HepG2 (cell line): ENCODE measurements around the gene HOXA6. TPM values are rescaled to one million over a fixed set of nuclear protein-coding genes. Genes with fewer than 3 reads are reported as not detected.

Experiments used
- ATAC-seq: fragments of 200-7000 bp; cut with Tn5 transposase; 3 replicates; pipeline ENCODE4 v1.9.1; 2020; ENCODE audit warnings: mild to moderate bottlenecking, moderate library complexity
- BruUV-seq: library from RNA; stranded (reverse); fragments of 400-500 nt; replicated peaks from 2 replicates; lab custom pipeline; 2021; lab: Mats Ljungman, UMichigan
- CTCF ChIA-PET: fragments of 300-600 bp; formaldehyde crosslinking; extraction: SDS; loops from one replicate; lab custom pipeline; 2021; ENCODE audit warnings: low total read pairs, inconsistent platforms, low intra/inter-chr PET ratio; lab: Yijun Ruan, JAX
- POLR2A ChIA-PET: fragments of 350-600 bp; sonication (Branson Sonifier 250); formaldehyde crosslinking; loops from one replicate; lab custom pipeline; 2020; ENCODE audit warnings: antibody characterized with exemption, inconsistent platforms; lab: Yijun Ruan, JAX
- DNase-seq: peaks from one replicate; pipeline ENCODE4 v3.0.0-alpha.2; 2015; ENCODE audit warnings: low spot score
- FAIRE-seq: peaks from 3 replicates; lab custom pipeline; 2011; peaks lifted over from hg19 to GRCh38; lab: Jason Lieb, UNC
- H2AFZ ChIP-seq: one replicate; pipeline ENCODE4 v1.6.1; 2011; ENCODE audit warnings: low read length, inconsistent platforms
- H3K27ac ChIP-seq: fragments of 300-600 bp; 3 replicates; pipeline ENCODE4 v1.8.0; 2011; ENCODE audit warnings: mixed run types, mild to moderate bottlenecking, mixed read lengths, low read length, inconsistent platforms; ENCODE audit not compliant: insufficient read depth; ENCODE audit errors: extremely low read length
- H3K27me3 ChIP-seq, 2 experiments: fragments of 200-600 bp in 1 of 2; 2 replicates in 1 of 2; 3 replicates in 1 of 2; pipeline versions ENCODE4 v1.6.0 to v1.8.0; 2011; ENCODE audit warnings: low read length in 2 of 2, mild to moderate bottlenecking in 2 of 2, moderate library complexity in 2 of 2, inconsistent platforms in 1 of 2; ENCODE audit not compliant: insufficient read depth in 2 of 2, control insufficient read depth in 1 of 2
- H3K36me3 ChIP-seq, 2 experiments: fragments of 200-600 bp in 1 of 2; replicated peaks in 1 of 2; 2 replicates in 1 of 2; 3 replicates in 1 of 2; pipeline versions ENCODE4 v1.5.1 to v1.8.0; 2011; ENCODE audit warnings: low read length in 2 of 2, inconsistent platforms in 1 of 2; ENCODE audit not compliant: insufficient read depth in 2 of 2, control insufficient read depth in 1 of 2
- H3K4me1 ChIP-seq: 2 replicates; pipeline ENCODE4 v1.5.1; 2012; ENCODE audit warnings: low read length, inconsistent platforms; ENCODE audit not compliant: insufficient read depth
- H3K4me2 ChIP-seq: 2 replicates; pipeline ENCODE4 v1.6.0; 2011; ENCODE audit warnings: low read depth, low read length, inconsistent platforms
- H3K4me3 ChIP-seq, 3 experiments: fragments of 200-600 bp in 1 of 3; sonication (generic), shearing (Covaris generic) in 1 of 3; replicated peaks in 1 of 3; 2 replicates each; pipeline ENCODE4 v1.5.1; 2011 to 2016; ENCODE audit warnings: low read length in 3 of 3, inconsistent platforms in 2 of 3, low read depth in 2 of 3, mild to moderate bottlenecking in 2 of 3, control low read depth in 1 of 3, mixed read lengths in 1 of 3; ENCODE audit not compliant: insufficient read depth in 1 of 3
- H3K79me2 ChIP-seq: one replicate; pipeline ENCODE4 v1.6.1; 2011; ENCODE audit warnings: low read length, inconsistent platforms; ENCODE audit not compliant: insufficient read depth
- H3K9ac ChIP-seq: 2 replicates; pipeline ENCODE4 v1.6.0; 2011; ENCODE audit warnings: mild to moderate bottlenecking, low read depth, low read length, inconsistent platforms; ENCODE audit not compliant: insufficient read depth
- H3K9me3 ChIP-seq: 2 replicates; pipeline ENCODE4 v1.5.1; 2012; ENCODE audit warnings: mild to moderate bottlenecking, low read length
- H4K20me1 ChIP-seq: 2 replicates; pipeline ENCODE4 v1.6.0; 2011; ENCODE audit warnings: inconsistent platforms, mild to moderate bottlenecking, low read length, moderate library complexity; ENCODE audit not compliant: insufficient read depth
- AGO2 ChIP-seq: fragments of 200-400 bp; formaldehyde crosslinking; optimal IDR thresholded peaks from 2 replicates; pipeline ENCODE3; 2017; ENCODE audit warnings: mild to moderate bottlenecking, low read depth, low read length, moderate library complexity
- GABPA ChIP-seq, 2 experiments: IDR thresholded peaks; 2 replicates each; pipeline ENCODE4 v1.6.1; 2011 to 2016; ENCODE audit warnings: low read depth in 2 of 2, low read length in 1 of 2, missing biosample characterization in 1 of 2, missing genetic modification characterization in 1 of 2
- HOXA5 ChIP-seq: sonication (generic); formaldehyde crosslinking; IDR thresholded peaks from 2 replicates; pipeline ENCODE4 v1.4.0; 2020; ENCODE audit warnings: missing genetic modification reagents
- RBFOX2 ChIP-seq: fragments of 200-400 bp; formaldehyde crosslinking; IDR thresholded peaks from 2 replicates; pipeline ENCODE4 v1.6.1; 2017; ENCODE audit warnings: low read depth, mild to moderate bottlenecking, low read length
- RBM22 ChIP-seq: fragments of 200-400 bp; formaldehyde crosslinking; optimal IDR thresholded peaks from 2 replicates; pipeline ENCODE3; 2017; ENCODE audit warnings: mild to moderate bottlenecking, low read length, moderate library complexity
- TOPORS ChIP-seq: sonication (generic); formaldehyde crosslinking; IDR thresholded peaks from 2 replicates; pipeline ENCODE4 v1.8.0; 2023; ENCODE audit warnings: mild to moderate bottlenecking, missing genetic modification reagents
- ZNF788 ChIP-seq: sonication (generic); formaldehyde crosslinking; IDR thresholded peaks from 2 replicates; pipeline ENCODE4 v1.5.0; 2020; ENCODE audit warnings: mild to moderate bottlenecking, missing genetic modification reagents, borderline replicate concordance
- WGBS: methylation state at CpG from one replicate; pipeline ENCODE4 v1.1.6; 2017; ENCODE audit warnings: low lambda C conversion rate; 5-methylcytosine and 5-hydroxymethylcytosine counted together
- in situ Hi-C: cut with HindIII; loops from 2 replicates; pipeline ENCODE4 v1.10.0; 2017; ENCODE audit warnings: low pct_unique_long_range_greater_than_20kb; ENCODE audit not compliant: extremely low pct_ligation_motif_present
- intact Hi-C: fragments of 100-400 bp; cut with micrococcal nuclease; formaldehyde crosslinking; loops from one replicate; pipeline ENCODE4 v1.10.0; 2022; ENCODE audit not compliant: unreplicated experiment
- polyA plus RNA-seq, 8 experiments: library from polyadenylated mRNA; depleted of rRNA in 3 of 8; stranded (reverse) in 7 of 8; unstranded in 1 of 8; fragments of >200 nt; fragmentation: Illumina TruSeq in 4 of 8; extraction: Trizol in 4 of 8; gene quantifications; 2 replicates each; pipeline versions ENCODE4 v1.2.1 to v1.2.3, GENCODE V29; 2011 to 2016; ENCODE audit warnings: low read depth in 4 of 8, missing spikeins in 1 of 8, mixed read lengths in 1 of 8; ENCODE audit not compliant: insufficient read depth in 1 of 8
- total RNA-seq, 5 experiments: library from RNA; depleted of rRNA; stranded (reverse); fragments of >200 nt; fragmentation: Illumina TruSeq; extraction: Trizol; gene quantifications; 2 replicates each; pipeline ENCODE4 v1.2.3, GENCODE V29; 2016; ENCODE audit warnings: low read depth in 1 of 5

The HOXA6 gene
- total and polyA plus RNA-seq, 2 of the 13 experiments (the other 11 are each of a cell fraction or from before 2014, with no cell fraction given): 1.3 to 1.5 TPM

DNA sequence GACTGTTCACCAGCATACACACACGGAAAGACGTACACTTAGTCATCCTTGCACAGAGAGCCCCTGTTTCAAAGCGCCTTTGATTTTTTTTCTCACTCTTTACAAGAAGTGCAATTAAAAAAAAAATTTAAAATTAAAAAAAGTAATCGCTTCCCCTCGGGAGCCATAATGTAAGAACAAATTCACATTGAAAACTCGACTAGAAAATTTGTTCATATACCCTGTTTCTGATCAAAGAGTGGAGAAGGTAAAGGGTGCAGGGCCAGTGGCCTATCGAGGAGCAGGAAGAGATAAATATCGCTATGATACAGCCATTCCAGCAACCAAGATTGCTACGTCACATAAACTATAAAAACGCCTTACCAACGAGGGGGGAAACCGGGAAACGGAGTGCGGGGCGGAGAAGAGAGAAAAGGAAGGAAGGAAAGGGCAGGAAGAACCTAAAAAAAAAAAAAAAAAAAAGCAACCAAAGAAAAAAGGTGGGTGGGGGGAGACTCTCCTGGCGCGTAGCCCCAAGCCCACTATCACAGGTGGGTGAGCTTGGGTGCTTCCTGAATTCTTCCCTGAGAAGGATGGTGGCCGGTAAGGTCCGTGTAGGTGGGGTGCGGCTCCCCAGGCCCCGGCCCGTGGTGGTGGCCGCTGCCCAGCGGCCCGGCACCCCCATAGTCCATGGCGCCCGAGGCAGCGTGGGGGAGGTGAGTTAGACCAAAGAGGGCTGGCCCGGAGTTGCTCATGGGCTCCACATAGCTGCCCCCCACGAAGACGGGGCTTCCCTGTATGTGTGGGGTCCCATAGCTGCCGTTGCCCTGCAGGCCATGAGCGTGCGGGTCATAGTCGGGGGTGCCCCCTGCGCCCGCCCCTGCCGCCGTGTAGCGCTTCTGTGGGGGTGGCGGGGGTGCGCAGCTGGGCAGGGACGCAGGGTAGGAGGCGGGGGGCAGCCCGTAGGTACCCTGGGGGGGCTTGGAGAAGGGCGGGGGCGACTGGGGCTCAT is 39.9 kb downstream of the HOXA6 start:
- no peak overlapping the region for H3K4me3 ChIP-seq
- no peaks in the 10 kb centered on the region for H3K27me3 ChIP-seq
- peaks cover 12% of the 10 kb centered on the region; the same call in 1 of the 2 replicates for H3K4me1 ChIP-seq
- no peak overlapping the region for H3K4me2 ChIP-seq
- in situ Hi-C loops (no loop called here), intact Hi-C loops (no loop called here)
- H3K9me3 ChIP-seq: no peaks in the 10 kb centered on the region
- TF ChIP-seq TOPORS (CRISPR knock-in tag) (no peak), GABPA (IDR thresholded peaks at IDR 0.05; ENCODE audit: low read depth, low read length) (no peak), GABPA (CRISPR knock-in tag; IDR thresholded peaks at IDR 0.05; ENCODE audit: low read depth) (no peak), ZNF788 (CRISPR knock-in tag) (no peak), RBFOX2 (0 out of 2 replicates have a peak, but pooled peaks have one; percentile 33), AGO2 (peak; percentile 98), RBM22 (peak; percentile 11)
- no peak overlapping the region for H3K9ac ChIP-seq
- no peaks in the 10 kb centered on the region for H4K20me1 ChIP-seq
- ATAC-seq (no peak), DNase-seq (no peak), FAIRE-seq (no peak)
- no peak overlapping the region for H2AFZ ChIP-seq
- 96% methylated on average over 39 of the region's 47 CpGs for WGBS
- H3K36me3 ChIP-seq: peaks cover 2 to 7% of the 10 kb centered on the region in 2 experiments; a peak in 2 of 5 replicates
- peaks cover 5% of the 10 kb centered on the region for H3K79me2 ChIP-seq
- BruUV-seq: no TSS peak
- POLR2A ChIA-PET: interaction anchor here (1.6 to 3.8 kb wide), 2 partner anchors 11 to 14 kb away, joined by 4 to 55 read pairs; no protein-coding TSS in a partner anchor
- CTCF ChIA-PET: no interaction called here
- no peak overlapping the region for H3K27ac ChIP-seq

DNA sequence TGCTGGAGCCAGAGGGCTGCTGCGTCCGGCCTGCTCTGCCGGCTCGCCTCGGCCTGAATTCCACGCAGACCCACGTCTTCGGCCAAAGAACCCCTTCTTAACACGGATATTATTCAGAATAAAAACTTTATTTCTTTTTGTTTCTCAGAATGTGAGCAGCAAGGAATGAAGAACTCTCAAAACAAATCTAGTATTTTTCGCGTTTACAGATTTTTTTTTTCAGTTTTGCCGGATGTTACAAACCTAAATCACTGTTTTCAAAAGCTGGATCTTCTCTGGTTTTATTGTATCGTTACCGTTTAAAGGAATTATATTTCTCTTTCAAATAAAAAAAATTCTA is 40.7 kb downstream of the HOXA6 start:
- TF ChIP-seq AGO2 (peak; percentile 8), HOXA5 (CRISPR knock-in tag) (no peak)
- TF ChIP-seq, all 625 proteins: peak for 1
- Histone ChIP-seq H3K4me3 (no peak overlapping the region), H3K27me3 (no peaks in the 10 kb centered on the region), H3K27ac (no peak overlapping the region), H3K4me1 (peaks cover 11% of the 10 kb centered on the region; the same call in 1 of the 2 replicates), H4K20me1 (no peaks in the 10 kb centered on the region), H3K36me3 (peaks cover 2 to 7% of the 10 kb centered on the region in 2 experiments; a peak in 2 of 5 replicates), H3K9me3 (no peaks in the 10 kb centered on the region), H3K79me2 (peaks cover 4% of the 10 kb centered on the region), H3K9ac (no peak overlapping the region), H2AFZ (no peak overlapping the region), H3K4me2 (no peak overlapping the region)
- 98% methylated on average over 14 of the region's 14 CpGs for WGBS
- ChIA-PET POLR2A (no interaction called here), CTCF (no interaction called here)
- in situ Hi-C loops: no loop called here
- FAIRE-seq (no peak), ATAC-seq (no peak), DNase-seq (no peak)
- intact Hi-C loops: no loop called here
- no TSS peak for BruUV-seq
